ENCODE measurements around the gene TTLL10.

- TF ChIP-seq CTCF (IDR thresholded peaks at IDR 0.05; ENCODE audit: insufficient read depth, low read depth, low read length): no peak
- no peak for TF ChIP-seq EZH2 (IDR thresholded peaks at IDR 0.05; ENCODE audit: insufficient read depth, low read length)
Measured at GRCh38 chr1:1221887-1222574, 48.4 kb downstream of the TTLL10 start.

Data from astrocyte (in vitro differentiated cells and primary cell).